ENCODE results near the gene BLNK. TPM values are rescaled to one million over a fixed set of nuclear protein-coding genes. Genes with fewer than 3 reads are reported as not detected.

Gene BLNK
- total RNA-seq, 1 experiment from 2014 or later, result not detected

DNA sequence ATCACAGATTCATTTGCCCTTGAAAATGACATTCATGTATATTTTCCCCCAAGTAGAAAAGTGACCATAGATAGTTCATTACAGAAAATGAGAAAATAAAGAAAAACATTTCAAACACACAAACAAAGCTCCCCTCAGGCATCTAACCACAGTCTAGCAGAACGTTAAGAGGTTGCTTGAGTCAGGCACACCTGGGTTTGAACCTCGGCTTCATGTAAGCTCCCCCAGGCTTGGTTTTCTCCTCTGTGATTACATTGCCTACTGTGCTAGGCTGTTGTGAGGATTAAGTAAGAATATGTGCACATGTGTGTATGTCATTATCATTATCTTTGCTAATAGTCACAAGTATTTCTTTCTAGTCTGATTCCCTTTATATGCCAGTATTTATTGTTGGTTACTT lies 42.0 kb upstream of the BLNK start:
- no peak for DNase-seq (ENCODE audit: low spot score)
- peaks cover 4% of the 10 kb centered on the region for H3K27me3 ChIP-seq (replicated peaks; ENCODE audit: insufficient read depth, low read depth, low read length, poor library complexity)
- H3K4me1 ChIP-seq (ENCODE audit: insufficient read depth, low read length, poor library complexity, severe bottlenecking), result no peaks in the 10 kb centered on the region
- H3K36me3 ChIP-seq (ENCODE audit: insufficient read depth, low read length, poor library complexity, severe bottlenecking), result no peaks in the 10 kb centered on the region
- POLR2A ChIA-PET (ENCODE audit: low non-redundant PET), result no interaction called here
- H3K4me3 ChIP-seq (ENCODE audit: low read depth, low read length, poor library complexity, severe bottlenecking), result no peak overlapping the region
- no peak overlapping the region for H3K27ac ChIP-seq (ENCODE audit: low read depth, low read length, poor library complexity, severe bottlenecking)
- CTCF ChIA-PET, result no interaction called here
- no peaks in the 10 kb centered on the region for H3K9me3 ChIP-seq (ENCODE audit: low read depth, low read length, poor library complexity, severe bottlenecking)
- intact Hi-C loops (cut with micrococcal nuclease; ENCODE audit: unreplicated experiment), result no loop called here
- TF ChIP-seq, protein P1, sequence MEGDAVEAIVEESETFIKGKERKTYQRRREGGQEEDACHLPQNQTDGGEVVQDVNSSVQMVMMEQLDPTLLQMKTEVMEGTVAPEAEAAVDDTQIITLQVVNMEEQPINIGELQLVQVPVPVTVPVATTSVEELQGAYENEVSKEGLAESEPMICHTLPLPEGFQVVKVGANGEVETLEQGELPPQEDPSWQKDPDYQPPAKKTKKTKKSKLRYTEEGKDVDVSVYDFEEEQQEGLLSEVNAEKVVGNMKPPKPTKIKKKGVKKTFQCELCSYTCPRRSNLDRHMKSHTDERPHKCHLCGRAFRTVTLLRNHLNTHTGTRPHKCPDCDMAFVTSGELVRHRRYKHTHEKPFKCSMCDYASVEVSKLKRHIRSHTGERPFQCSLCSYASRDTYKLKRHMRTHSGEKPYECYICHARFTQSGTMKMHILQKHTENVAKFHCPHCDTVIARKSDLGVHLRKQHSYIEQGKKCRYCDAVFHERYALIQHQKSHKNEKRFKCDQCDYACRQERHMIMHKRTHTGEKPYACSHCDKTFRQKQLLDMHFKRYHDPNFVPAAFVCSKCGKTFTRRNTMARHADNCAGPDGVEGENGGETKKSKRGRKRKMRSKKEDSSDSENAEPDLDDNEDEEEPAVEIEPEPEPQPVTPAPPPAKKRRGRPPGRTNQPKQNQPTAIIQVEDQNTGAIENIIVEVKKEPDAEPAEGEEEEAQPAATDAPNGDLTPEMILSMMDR (conservative IDR thresholded peaks at IDR 0.05; ENCODE audit: low read depth, low read length), result no peak
- no peak for TF ChIP-seq EZH2 (IDR thresholded peaks at IDR 0.05; ENCODE audit: borderline replicate concordance, low read depth, low read length, poor library complexity, severe bottlenecking)
- no TSS peak for BruUV-seq (replicated peaks)

DNA sequence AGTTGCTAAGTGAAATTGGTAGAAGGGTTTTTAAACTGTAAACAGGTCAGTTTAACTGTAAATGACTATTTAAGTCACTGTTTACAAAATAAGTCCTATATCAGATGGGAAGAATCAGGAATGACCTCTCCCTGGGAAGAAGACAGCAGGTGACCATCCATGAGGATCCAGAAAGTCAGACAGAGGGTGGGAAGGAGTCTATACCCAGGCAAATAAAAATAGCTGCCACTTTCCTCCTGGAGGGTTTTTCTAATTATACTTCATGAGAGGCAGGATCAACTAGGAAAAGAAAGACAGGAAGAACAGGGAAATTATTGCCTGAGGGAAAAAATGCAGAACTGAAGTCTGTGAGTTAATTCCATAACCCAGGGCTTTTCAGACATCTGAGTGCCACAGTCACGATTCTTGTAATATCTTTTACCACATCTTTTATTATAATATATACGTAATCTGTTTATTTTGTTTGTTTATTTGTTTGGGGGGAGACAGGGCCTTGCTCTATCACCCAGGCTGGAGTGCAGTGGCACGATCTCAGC lies 39.9 kb upstream of the BLNK start:
- TF ChIP-seq, protein P1 (conservative IDR thresholded peaks at IDR 0.05; ENCODE audit: low read depth, low read length), result no peak
- no peak for TF ChIP-seq EZH2 (IDR thresholded peaks at IDR 0.05; ENCODE audit: borderline replicate concordance, low read depth, low read length, poor library complexity, severe bottlenecking)
- ChIA-PET CTCF (no interaction called here), POLR2A (ENCODE audit: low non-redundant PET) (interaction anchor here (0.6 kb wide), 1 partner anchor 8 kb away, joined by 4 read pairs; no protein-coding TSS in a partner anchor)
- Histone ChIP-seq H3K27ac (ENCODE audit: low read depth, low read length, poor library complexity, severe bottlenecking) (no peak overlapping the region), H3K36me3 (ENCODE audit: insufficient read depth, low read length, poor library complexity, severe bottlenecking) (no peaks in the 10 kb centered on the region), H3K27me3 (replicated peaks; ENCODE audit: insufficient read depth, low read depth, low read length, poor library complexity) (peaks cover 4% of the 10 kb centered on the region), H3K4me1 (ENCODE audit: insufficient read depth, low read length, poor library complexity, severe bottlenecking) (no peaks in the 10 kb centered on the region), H3K4me3 (ENCODE audit: low read depth, low read length, poor library complexity, severe bottlenecking) (no peak overlapping the region), H3K9me3 (ENCODE audit: low read depth, low read length, poor library complexity, severe bottlenecking) (no peaks in the 10 kb centered on the region)
- BruUV-seq (replicated peaks), result no TSS peak
- no peak for DNase-seq (ENCODE audit: low spot score)
- intact Hi-C loops (cut with micrococcal nuclease; ENCODE audit: unreplicated experiment), result no loop called here

DNA sequence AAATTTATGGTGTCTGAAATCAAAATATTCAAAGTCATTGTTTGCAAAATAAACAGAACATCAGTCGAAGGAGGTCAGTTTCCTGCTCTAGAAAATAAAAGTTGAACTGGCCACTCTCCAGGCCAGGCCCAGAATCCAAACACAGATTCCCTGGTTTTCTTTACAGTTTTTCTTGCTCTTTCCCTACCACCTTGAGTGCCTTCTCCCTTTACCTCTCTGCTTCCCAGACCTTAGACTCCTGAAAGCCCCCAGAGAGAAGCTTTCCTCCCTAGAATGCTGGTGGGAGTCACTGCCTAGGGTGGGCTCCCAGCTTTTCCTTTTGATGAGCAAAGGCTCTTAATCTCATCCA lies 38.9 kb upstream of the BLNK start:
- Histone ChIP-seq H3K4me3 (ENCODE audit: low read depth, low read length, poor library complexity, severe bottlenecking) (no peak overlapping the region), H3K4me1 (ENCODE audit: insufficient read depth, low read length, poor library complexity, severe bottlenecking) (no peaks in the 10 kb centered on the region), H3K36me3 (ENCODE audit: insufficient read depth, low read length, poor library complexity, severe bottlenecking) (no peaks in the 10 kb centered on the region), H3K9me3 (ENCODE audit: low read depth, low read length, poor library complexity, severe bottlenecking) (no peaks in the 10 kb centered on the region), H3K27me3 (replicated peaks; ENCODE audit: insufficient read depth, low read depth, low read length, poor library complexity) (peaks cover 6% of the 10 kb centered on the region), H3K27ac (ENCODE audit: low read depth, low read length, poor library complexity, severe bottlenecking) (no peak overlapping the region)
- BruUV-seq (replicated peaks), result no TSS peak
- POLR2A ChIA-PET (ENCODE audit: low non-redundant PET), result no interaction called here
- DNase-seq (ENCODE audit: low spot score), result no peak
- intact Hi-C loops (cut with micrococcal nuclease; ENCODE audit: unreplicated experiment), result no loop called here
- TF ChIP-seq EZH2 (IDR thresholded peaks at IDR 0.05; ENCODE audit: borderline replicate concordance, low read depth, low read length, poor library complexity, severe bottlenecking), result no peak
- TF ChIP-seq, protein P1 (conservative IDR thresholded peaks at IDR 0.05; ENCODE audit: low read depth, low read length), result no peak
- CTCF ChIA-PET, result no interaction called here

Data from A673 (cell line).